ENCODE results near the gene CDH13.

CDH13 gene

DNA sequence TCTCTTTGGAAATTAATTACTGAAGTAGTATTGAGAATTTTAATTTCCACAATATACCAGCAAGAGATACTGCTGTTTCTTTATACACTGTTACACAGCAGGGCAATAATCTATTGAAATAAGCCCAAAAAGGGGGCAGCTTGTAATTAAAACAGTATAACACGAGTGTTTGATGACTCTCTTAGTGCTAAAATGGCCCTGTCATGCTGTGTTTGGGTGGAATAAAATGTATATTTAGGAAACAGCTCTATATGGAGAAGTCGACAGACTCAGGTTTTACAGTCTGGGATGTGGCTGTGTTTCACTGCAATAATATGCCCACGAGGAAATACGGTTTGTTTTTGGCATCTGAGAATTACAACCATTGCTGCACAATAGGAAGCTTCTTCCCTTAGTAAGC lies 643.3 kb downstream of the CDH13 start:
- DNase-seq, result no peak

DNA sequence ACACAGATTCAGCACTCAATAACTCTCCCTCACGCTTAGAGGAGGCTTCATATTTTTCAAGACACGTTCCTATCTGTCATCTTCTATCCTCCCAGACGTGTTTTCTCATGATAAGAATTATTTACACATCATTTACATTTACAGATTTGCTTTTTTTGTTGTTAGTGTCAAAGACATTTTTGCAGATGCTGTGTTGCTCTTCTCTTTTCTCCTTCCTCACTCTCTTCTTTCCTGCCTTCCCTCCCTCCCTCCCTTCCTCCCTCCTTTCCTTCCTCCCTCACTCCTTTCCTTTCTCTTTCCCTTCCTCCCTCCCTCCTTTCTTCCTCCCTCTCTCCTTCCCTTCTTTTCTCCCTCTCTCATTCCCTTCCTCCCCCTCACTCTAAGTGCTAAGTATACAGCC lies 643.9 kb downstream of the CDH13 start:
- DNase-seq, result no peak

DNA sequence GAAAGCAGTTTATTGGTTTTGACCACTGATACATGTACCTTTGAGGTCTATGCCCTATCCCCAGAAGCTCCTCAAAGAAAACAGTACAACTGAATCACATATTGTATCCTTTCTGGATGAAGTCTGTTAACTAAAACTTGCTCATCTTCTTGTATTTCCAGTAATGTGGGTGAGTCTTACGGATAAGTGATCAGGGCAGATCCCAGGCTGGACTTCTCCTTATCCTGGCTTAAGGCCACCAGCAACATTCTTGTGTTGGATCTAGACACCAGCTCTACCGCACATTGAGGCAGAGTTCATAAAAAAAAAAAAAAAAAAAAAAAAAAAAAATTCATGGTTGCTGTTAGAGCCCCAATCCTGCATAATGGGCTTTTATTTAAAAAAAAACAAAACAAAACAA lies 644.4 kb downstream of the CDH13 start:
- DNase-seq, result no peak

DNA sequence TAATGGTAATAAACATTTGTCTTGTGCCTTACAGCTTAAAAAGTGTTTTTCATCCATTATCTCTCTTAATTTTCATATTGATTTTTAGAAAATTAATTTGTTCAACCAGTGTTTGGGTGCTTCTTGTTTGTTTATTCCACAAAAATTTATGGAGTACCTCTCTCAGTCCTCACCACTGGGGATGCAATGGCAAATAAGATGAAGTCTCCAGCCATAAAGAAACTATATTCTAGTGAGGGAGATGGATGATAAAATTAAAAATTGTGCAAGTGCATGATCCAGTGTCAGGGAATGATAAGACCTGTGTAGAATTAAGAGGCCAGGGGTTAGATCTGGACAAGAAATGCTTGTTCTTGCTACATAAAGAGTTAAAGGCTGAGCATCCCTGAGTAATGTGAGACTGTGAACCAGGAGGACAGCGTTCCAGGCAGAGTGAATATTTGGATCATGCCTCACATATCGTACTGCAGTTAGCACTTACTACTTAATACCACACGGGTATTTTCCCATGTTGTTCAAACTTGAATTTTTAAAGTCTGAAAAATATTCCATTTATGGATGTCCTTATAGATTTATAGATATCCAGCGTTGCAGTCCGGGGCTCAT lies 645.3 kb downstream of the CDH13 start:
- no peak for DNase-seq

DNA sequence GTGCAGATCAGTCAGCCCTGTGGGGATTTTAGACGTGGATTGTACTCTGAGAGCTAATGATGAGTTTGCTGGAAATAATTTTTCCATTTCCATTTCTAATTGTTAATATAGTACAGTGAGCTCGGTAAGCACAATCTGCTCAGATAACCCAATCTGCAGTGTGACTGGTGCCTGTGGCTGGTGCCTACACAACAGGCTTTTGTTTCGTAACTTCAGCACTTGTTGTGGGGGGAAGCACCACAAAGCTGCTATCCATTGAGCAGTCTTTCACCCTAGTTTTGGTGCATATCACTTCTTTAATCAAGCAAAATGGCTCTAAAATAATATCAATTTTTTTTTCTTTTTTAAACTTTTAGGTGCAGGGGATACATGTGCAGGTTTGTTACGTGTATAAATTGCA lies 646.1 kb downstream of the CDH13 start:
- no peak for DNase-seq

DNA sequence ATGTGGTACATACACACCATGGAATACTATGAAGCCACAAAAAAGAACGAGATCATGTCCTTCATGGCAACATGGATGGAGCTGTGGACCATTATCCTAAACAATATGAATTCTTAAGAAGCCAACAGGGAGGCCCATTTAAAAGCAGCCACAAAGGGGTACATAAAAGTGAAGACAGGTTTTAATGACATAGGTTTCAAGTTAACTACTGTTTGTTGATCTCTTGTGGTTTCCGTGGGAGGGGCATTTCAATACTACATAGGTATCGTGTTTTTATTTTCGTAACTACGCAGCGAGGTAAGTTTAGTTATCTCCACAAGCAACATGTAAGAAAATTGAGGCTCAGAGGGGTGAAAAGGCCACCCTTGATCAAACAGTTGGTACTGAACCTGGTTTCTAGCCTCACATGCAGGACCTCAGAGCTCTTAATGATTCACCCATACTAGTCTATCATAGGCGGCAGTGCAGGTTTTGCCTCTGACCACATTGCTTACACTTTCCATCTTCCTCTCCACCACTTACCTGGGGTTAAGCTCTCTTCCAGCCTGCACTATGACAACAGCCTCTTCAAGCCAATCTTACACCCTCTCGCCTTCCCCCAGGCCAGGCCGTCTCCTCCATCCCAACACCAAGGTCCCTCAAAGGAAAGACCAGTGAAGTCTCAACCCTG lies 646.9 kb downstream of the CDH13 start:
- DNase-seq, result no peak

DNA sequence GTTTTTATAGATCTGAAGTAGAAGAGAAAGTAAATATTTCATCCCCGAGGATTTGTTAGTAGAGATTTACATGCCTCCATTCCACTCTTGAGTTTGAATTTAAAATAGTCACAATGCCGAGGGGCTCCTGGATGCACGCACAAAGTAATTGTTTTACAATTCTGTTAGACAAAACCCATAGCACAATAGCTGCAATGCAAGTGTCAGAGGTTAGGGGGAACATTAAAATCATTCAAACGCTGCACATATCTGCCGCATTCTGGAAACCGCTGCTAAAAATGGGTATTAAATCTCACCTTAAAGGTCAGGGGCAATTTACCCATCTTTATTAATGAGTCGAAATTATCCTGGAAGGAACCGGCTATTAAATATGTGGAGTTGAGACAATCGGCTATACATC lies 652.5 kb downstream of the CDH13 start:
- DNase-seq, result no peak

DNA sequence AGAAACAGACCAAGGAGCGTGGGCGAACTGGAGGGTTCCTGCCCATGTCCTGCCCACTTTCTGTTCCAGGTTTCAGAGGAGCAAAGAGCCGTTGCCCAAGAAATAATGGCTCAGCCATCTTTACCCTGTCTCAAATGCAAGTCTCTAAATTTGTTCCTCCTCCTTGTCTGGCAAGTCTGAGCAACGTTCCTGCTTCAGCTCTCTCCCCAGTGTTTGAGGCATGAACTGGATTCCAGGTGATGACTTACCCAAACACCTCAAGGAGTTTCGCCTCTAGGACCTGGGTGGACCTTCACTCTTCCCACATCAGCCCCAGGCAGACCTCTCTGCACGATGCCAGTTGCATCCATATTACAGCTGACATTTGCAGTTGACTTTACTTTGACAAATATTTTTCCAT lies 659.2 kb downstream of the CDH13 start:
- DNase-seq, result no peak

DNA sequence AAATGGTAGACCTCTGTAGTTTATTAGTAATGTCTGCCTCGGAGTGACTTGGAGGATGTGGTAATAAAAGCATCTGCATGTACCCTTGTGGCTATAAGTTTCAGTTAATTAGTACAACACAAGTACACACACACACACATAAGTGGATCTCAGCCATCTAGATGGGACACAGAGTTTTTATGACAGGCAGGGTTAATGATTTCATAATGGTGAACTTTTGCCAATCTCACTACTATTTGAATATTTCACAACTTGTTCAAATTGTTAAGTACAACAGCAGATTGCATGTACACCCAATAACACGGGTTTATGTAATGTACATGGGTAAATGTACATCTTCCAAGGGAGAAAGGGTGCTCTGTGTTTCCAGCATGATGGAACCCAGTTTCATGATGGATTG lies 669.7 kb downstream of the CDH13 start:
- no peak for DNase-seq

DNA sequence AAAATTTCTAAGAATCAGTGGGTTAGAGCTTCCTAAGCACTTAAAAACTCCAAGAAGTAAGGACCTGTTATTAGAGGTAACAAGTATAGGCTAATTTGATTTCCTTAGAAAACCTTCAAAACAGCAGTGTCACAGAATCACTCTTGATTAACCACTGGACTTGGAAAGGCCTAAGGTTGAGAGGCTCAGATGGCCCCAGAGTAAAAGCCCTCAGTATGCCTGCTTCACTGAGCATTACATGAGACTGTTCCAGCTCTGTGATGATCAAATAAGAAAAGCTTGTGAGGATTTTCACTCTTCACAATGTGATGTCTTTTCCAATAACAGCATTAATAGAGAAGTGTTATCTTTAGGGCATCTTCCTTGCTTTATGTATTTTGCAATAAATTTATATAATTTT lies 671.8 kb downstream of the CDH13 start:
- no peak for DNase-seq

DNA sequence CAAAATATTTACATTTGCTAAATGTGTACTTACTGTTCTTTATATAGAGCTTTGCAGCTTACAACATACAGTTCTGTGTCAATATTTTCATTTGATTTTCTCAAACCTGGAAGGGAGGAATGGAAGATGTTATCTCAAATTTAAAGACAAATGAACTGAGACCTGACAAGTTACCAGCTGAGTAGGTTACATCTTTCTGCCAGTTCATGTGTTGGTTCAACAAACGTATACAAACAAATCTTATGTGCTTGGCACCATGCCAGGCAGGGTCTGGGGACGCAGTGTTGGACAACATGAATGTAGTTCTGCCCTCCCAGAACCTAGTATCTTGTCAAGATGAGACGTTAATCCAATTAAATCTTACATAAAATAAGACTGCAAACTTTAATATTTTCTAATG lies 673.6 kb downstream of the CDH13 start:
- no peak for DNase-seq

DNA sequence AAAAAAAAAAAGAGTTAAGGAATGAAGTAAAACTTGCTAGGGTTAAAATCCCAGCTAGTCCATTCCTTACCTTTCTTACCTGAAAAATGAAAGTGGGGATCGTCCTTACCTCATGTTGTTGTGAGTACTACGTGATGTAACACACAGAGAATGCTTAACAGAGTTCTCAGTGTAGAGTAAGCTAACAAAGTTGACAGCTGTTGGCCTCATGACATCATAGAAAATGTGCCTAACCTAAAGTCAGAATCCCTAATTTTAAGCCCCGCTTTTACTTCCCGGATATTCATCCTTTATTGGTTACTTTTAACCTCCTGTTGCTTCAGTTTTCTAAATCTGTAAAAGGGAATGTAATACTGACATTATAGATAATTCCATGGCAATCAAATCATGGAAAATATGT lies 675.2 kb downstream of the CDH13 start:
- no peak for DNase-seq

DNA sequence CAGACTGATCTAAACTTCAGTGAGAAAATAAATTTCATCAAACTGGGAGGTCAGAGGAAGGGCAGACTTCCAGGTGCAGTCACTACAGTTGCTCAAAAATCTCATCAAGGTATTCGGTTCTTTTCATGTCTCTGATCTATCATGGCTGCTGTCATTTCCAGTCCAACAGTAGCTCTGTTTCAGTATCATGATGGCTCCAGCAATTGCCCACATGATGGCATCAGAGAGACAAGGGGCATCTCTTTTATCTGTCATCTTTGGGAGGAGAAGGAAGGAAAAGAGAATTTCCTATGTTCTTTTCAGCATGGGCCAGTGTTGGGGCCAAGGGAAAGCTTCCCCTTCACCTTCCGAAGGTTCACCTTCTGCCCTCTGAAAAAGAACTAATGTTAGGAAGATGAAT lies 676.1 kb downstream of the CDH13 start:
- no peak for DNase-seq

DNA sequence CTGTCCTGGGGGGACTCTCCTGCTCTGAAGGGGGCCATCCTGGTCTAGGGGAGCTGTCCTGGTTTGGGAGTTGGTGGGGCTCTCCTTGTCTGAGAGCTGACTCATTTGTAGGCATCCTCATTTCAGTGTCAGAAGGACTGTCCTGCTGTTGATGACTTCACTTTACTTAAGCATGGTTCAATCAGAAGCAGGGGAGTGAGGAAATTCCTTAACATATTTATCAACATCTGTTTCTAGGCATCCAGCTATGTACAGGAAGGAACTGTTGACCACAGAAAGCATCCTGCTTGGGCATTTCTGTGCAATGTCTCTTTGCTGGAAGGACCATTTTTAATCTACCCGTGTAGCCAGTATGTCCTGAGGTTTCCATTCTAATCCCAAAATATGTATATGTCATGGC lies 678.3 kb downstream of the CDH13 start:
- no peak for DNase-seq

DNA sequence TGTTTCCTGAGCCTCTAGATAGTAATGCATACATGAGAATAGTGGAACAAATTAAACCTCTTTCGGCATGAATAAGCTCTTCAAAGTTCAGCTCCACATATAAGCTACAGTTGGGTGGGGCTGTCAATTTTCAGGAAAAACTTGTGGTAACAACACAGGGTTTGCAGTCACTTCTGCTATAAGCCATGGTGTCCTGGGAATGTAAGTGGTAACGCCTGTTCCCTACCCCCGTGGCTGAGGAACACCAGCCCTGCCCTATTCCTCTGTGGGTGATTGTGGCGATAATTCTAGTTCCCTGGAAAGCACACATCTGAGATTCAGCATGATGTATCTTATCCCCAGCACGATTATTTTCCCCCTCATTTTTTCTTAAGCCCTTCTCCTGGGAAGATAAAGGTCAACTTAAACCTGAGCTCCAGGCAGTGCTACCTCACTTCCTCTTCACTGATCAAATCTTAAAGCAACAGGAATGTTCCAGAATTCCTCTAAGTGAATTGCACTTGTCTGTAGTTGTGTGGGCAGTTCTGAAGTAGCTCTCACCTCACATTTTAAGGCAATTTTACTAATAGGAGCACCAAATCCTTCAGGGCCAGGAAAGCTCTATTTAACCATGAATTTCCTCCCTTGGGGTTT lies 680.3 kb downstream of the CDH13 start:
- no peak for DNase-seq

DNA sequence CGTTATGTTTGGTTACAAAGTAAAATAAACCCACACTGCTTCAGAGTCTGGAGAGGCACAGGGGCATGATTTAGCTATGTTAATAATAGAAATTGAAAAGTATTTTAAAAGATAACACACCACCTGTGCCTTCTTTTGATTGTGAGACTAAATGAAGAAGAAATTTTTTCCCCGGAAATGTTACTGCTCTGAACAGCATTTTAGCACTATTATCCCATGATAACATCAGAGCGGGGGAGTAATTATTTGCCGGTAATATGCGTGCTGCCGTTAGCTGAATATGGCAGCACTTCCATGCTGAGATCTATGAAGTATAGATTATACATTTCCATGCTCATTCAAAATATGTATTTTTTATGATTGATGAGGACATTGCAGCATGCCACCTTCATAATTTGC lies 680.8 kb downstream of the CDH13 start:
- no peak for DNase-seq

DNA sequence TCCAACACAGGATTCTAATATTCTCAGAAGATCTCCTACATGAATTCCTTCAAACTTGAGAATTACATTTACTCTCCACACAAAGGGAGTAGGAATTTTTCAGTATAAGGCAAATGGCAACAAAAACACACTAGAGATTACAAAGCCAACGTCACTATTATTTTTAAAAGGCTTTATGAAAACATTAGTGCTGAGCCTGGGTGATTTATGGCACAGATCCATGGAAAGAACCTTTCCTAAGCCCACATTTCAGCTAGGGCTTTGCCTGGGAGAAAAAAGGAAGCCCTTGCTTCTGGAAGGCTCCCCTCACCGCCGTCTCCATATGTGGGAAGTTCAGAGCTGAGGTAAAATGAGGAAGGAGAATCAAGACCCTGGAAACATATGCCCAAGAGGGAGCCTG lies 681.6 kb downstream of the CDH13 start:
- no peak for DNase-seq

DNA sequence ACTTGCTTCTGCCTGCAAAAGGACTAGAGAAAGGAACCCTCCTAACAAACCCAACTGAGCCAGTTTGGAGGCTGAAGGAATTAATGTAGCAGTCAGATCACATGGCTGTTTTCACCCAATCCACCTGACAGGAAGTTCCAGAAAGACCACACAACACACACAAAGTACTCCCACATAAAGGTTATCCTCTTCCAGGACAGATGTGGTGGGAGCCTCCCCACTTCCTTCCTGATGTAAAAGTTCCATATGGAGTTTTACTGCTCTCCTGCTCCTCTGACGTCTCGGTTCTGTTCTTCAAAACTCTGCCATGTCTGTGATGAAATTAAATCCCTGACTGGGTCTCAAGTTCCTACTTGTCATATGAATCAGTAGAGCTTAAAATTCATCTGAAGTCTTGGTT lies 684.0 kb downstream of the CDH13 start:
- no peak for DNase-seq

DNA sequence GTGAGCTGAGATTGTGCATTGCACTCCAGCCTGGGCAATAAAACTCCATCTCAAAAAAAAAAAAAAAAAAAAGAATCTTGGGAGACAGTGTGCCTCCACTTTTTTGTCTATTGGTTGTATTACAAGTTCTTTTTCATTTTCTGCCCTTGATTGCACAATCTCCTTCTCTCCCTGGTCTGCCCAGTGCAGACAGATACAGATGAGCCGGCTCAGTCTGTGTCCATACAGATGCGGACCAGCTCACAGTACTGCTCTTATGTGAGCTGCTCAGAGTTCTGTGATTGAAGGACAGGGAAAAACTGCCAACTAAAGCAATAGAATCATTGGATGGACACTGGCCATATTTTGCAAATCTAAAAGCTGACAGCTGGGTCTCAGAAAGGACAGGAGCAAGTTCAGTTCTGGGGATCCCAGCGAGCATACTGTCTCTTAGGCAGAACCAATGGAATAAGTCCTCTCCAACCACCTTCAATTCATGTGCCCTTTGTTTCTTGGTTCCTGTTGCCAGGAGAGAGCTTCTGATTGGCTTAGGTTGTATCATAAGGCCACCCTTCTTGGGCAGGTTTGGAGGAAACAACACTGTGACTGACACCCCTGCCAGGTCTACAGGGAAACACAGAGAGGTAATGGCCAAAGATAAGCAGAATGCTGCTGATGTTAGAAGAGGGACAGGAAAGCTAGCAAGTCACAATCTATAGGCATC lies 685.4 kb downstream of the CDH13 start:
- DNase-seq, result no peak

DNA sequence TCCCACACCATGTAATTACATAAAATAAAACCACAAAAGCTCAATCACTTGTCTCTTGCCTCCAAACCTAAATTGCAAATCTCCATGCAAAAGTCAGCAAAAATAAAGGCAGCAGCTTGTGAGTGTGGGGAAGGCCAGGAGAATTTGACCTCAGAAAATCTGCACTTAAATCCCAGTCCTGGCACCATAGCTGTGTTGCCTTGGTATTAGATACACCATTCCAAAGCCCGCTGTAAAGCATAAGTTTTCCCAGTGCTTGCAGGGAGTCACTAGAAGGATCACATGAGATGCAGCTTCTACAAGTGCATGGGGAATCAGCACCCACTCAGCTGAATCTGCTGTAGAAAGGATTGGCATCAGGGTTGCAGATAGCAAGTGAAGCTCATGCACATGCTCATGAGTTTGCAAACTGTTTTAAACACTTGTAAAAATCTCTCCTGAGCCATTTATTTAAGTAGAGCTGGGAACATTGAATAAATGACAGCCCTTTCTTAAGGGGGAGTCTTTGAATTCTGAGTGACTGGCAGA lies 686.0 kb downstream of the CDH13 start:
- DNase-seq, result no peak

DNA sequence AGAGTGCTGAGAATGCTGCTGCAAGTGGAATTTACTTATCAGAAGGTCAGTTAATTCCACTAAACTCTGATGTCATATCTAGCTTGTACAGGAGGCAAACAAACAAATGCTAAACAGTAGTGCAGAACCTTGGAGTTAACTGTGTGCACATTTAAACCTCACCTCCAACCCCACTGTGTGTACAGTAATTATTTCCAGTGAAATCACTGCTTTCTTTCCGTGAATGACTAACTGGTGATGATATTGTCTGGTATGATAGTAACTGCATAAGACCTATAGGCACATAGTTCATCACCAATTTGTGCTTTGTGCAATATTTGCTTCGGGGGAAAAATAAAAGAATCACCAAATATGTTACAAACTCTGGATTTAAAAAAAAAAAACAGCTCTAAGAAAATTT lies 688.5 kb downstream of the CDH13 start:
- no peak for DNase-seq

DNA sequence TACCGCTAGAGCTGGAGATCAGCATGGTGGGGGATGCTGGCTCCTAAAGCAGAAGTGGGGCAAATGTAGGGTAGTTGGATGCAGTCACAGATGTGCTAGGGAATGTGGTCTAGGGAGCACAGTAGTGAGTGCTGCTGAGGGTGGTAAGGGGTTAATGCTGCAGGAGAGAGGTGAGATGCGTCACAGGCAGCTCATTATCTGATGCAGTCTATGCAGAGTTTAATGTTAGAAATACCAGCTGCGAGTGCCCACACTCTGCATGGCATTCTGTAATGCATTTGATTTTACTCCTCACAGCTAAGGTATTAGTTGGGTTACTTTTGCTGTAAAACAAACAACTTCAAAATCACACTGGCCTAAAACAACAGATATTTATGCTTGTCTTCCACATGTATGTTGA lies 689.7 kb downstream of the CDH13 start:
- DNase-seq, result no peak

DNA sequence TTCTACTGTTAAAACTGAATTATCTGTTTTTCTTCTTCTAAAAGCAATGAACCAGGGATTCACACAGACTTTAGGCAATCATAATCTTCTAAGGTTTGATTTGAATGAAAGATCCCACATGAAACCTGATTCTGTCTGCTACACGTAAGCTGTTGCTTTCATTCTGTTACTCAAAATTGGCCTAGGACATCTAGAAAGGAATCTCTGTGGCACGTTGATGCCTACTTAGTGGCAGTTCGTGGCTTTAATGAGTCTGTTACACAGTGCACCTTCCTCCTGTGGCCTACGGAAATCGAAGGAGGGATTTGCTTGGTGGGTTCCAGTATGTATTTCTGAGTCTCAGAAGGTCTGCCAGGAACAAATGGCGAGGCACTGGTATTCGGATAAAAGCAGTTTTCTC lies 691.6 kb downstream of the CDH13 start:
- no peak for DNase-seq

DNA sequence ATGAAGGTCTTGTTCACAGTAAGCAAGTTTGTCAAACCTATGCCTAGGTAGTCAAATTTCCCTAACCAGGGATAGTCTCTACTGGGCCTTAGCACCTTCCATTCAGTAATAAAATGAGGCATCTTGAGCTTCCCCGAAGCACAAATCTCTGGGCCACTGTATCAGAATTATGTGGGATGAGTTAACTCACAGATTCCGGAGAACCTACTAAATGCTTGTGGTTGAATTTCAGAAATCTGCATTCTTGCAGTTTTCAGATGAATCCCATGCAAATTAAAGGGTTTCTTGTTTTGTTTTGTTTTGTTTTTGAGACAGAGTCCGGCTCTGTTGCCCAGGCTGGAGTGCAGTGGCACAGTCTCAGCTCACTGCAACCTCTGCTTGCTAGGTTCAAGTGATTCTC lies 702.2 kb downstream of the CDH13 start:
- DNase-seq, result no peak

Measured in NCI-H510A (cell line).